ENCODE measurements around the gene RBSN.

The RBSN gene

DNA sequence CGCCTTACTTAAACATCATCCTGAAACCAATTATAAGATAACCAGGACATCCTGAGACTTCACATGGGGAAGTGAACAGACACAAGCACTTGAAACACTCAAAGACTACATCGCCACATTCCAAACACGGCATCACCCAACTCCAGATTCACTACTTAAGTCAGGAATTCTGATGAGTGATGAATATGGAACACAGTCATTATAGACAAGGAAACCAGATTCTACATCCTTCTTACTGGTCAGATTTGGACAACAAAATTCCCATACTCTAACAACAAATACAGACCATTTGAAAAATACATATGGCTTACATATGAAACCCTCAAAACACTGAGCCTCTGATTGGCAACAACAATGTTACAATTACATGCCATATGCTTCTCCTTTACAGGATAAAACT lies 13.1 kb upstream of the RBSN start:
- H3K27me3 Mint-ChIP-seq: peaks cover 5% of the 10 kb centered on the region
- H3K9me3 Mint-ChIP-seq: no peaks in the 10 kb centered on the region
- no peak overlapping the region for H3K27ac Mint-ChIP-seq
- H3K4me1 Mint-ChIP-seq: peaks cover 8% of the 10 kb centered on the region
- DNase-seq (ENCODE audit: low spot score in 2 of 2) (no peak), ATAC-seq (ENCODE audit: low read depth) (no peak)
- no peaks in the 10 kb centered on the region for H3K36me3 Mint-ChIP-seq
- H3K4me3 Mint-ChIP-seq: no peak overlapping the region

DNA sequence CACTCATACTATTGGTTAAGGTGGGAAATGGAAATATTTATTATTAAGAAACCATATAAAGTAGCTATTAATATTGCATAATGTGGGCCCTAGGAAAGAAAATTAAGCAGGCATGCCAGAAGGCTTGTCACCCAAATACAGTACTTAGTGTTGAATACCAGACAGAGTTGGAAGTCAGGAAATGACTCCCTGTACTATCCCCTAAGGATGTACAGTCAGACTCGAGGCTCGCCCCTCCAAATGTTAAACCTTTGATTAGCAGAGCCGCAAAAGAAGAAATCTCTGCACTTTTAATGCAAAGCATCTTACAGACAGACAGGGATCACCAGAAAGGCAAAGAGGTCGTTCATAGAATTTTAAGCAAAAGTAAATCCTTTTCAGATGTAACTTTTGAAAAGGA lies 11.3 kb upstream of the RBSN start:
- no peaks in the 10 kb centered on the region for H3K36me3 Mint-ChIP-seq
- H3K9me3 Mint-ChIP-seq: no peaks in the 10 kb centered on the region
- no peak overlapping the region for H3K4me3 Mint-ChIP-seq
- DNase-seq (ENCODE audit: low spot score in 2 of 2) (no peak), ATAC-seq (ENCODE audit: low read depth) (no peak)
- H3K27me3 Mint-ChIP-seq: peaks cover 5% of the 10 kb centered on the region
- H3K4me1 Mint-ChIP-seq: peaks cover 8% of the 10 kb centered on the region
- H3K27ac Mint-ChIP-seq: no peak overlapping the region

DNA sequence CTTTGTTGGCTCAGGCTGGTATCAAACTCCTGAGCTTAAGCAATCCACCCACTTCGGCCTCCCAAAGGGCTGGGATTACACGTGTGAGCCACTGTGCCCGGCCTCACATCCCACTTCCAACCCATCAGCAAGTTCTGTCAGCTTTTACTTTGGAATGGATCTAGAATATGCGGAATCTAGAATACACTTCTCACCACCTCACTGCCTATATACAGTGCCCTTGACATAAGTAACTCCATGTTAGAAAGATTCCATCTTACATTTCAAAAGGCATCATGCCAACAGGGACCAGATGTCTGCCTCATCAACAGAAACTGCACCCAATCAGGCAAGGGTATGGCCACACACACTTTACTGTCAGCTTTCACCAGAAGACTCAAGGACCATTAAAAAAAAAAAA lies 9.9 kb upstream of the RBSN start:
- Mint-ChIP-seq H3K36me3 (no peaks in the 10 kb centered on the region), H3K4me3 (no peak overlapping the region), H3K9me3 (no peaks in the 10 kb centered on the region), H3K4me1 (peaks cover 8% of the 10 kb centered on the region), H3K27me3 (peaks cover 5% of the 10 kb centered on the region), H3K27ac (no peak overlapping the region)
- DNase-seq (ENCODE audit: low spot score in 2 of 2) (no peak), ATAC-seq (ENCODE audit: low read depth) (no peak)

DNA sequence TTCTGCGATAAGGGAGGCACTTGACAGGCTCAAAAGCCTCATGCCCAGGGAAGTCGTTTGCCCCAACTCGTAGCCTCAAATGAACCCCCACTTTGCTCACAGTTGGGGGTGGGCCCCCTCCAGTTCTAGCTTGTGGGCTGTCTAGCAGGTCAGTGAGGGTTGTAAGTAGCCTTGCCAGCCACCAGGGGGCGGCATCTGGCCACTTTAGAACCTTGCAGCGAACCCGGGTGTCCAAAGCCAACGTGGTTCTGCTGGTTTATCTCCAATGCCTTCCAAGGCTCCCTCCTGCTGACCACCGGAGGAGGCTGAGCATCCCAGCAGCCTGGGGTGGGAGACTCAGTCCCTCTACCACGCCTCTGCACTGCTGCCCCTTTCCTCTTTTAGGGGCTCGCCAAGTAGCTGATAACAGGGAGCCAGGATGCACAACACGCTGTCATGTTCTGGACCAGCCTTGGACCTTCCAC lies 9.2 kb upstream of the RBSN start:
- H3K4me1 Mint-ChIP-seq: peaks cover 8% of the 10 kb centered on the region
- ATAC-seq (ENCODE audit: low read depth) (peak; percentile 90), DNase-seq (ENCODE audit: low spot score in 2 of 2) (peak; percentile 71 to 75)
- H3K4me3 Mint-ChIP-seq: no peak overlapping the region
- no peak overlapping the region for H3K27ac Mint-ChIP-seq
- no peaks in the 10 kb centered on the region for H3K9me3 Mint-ChIP-seq
- no peaks in the 10 kb centered on the region for H3K36me3 Mint-ChIP-seq
- H3K27me3 Mint-ChIP-seq: peaks cover 5% of the 10 kb centered on the region

DNA sequence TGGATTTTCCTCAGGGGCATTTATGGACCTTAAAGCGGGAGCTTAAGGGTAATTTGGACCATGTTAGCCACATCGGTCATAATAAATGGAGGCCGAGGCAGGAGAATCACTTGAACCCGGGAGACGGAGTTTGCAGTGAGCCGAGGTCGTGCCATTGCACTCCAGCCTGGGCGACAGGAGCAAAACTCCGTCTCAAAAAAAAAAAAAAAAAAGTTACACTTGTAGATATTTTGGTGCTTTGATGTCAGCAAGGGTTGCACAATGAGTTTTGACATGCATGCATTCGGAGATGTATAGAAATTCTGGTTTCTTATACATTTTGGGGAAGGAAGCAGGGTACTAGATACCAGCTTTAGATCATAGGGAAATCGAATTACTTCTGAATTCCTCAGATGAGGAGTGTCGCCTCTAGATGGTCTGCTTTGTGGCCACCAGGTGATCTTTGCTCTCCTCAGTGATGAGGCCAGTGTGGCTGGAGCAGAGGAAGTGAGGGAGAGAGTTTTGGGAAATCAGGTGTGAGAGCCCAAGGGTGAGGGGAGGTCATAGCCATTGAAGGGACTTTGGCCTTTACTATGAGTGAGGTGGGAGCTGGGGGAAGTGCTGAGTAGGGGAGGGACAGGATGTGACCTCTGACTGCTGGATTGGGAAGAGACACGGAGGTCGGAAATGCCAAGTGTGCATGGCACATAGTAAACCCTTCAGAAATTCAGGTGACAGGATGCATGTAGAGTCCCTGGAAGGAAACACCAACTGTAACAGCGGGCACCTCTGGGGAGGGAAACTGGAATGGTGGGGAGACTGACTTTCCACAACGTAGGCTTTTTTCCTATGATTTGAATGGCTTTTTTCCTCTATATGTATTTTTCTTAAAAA lies 8.4 kb upstream of the RBSN start:
- H3K4me3 Mint-ChIP-seq: no peak overlapping the region
- H3K9me3 Mint-ChIP-seq: no peaks in the 10 kb centered on the region
- no peak overlapping the region for H3K27ac Mint-ChIP-seq
- peaks cover 8% of the 10 kb centered on the region for H3K4me1 Mint-ChIP-seq
- ATAC-seq (ENCODE audit: low read depth) (no peak), DNase-seq (ENCODE audit: low spot score in 2 of 2) (no peak)
- peaks cover 5% of the 10 kb centered on the region for H3K27me3 Mint-ChIP-seq
- H3K36me3 Mint-ChIP-seq: no peaks in the 10 kb centered on the region

DNA sequence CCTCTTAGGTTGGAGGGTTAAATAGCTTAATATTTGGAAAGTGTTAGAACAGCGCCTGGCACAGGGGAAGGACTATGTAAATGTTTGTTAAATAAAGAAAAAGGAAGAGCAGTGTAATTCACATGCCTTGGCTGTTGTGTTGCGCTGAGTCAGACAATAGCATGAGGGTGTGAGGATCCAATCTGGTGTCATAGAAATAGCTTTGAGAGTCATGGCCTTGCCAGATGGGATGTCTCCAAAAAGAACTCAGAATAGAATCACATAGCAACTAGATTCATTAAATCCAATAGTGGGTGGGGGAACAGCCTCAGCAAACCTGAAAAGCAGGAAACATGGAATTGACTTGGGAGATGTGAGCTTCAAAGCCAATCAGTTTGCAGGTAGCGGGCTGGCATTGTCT lies 3.9 kb upstream of the RBSN start:
- H3K9me3 Mint-ChIP-seq: no peaks in the 10 kb centered on the region
- no peaks in the 10 kb centered on the region for H3K36me3 Mint-ChIP-seq

DNA sequence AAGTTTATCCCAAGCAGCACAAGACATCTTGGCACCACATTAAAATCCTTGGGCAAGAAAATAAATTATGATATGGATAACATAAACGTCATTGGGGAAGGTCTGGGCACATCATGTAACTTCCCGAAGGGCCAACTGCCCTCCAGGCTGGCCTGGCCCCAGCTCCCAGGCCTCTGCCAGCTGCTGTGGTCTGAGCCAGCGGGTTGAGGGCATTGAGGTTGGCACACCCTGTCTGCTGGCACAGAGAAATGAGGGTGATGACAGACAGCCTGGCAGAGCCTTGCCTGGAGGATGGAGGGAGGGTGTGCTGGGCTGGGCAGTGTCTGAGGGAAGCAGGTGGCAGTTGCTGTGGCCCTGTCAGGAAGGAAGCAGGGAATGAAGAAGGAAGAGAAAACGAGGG lies 3.3 kb upstream of the RBSN start:
- DNase-seq (ENCODE audit: low spot score in 2 of 2) (no peak), ATAC-seq (ENCODE audit: low read depth) (no peak)
- H3K36me3 Mint-ChIP-seq: no peaks in the 10 kb centered on the region
- H3K4me3 Mint-ChIP-seq: no peak overlapping the region
- H3K27ac Mint-ChIP-seq: no peak overlapping the region
- H3K4me1 Mint-ChIP-seq: peaks cover 11% of the 10 kb centered on the region
- H3K27me3 Mint-ChIP-seq: peaks cover 1% of the 10 kb centered on the region
- no peaks in the 10 kb centered on the region for H3K9me3 Mint-ChIP-seq

More for the DNA sequence above, 3.9 kb upstream of the RBSN start:
- Mint-ChIP-seq H3K27ac (no peak overlapping the region), H3K4me1 (peaks cover 12% of the 10 kb centered on the region), H3K27me3 (peaks cover 5% of the 10 kb centered on the region), H3K4me3 (no peak overlapping the region)
- ATAC-seq (ENCODE audit: low read depth): no peak
- no peak for DNase-seq (ENCODE audit: low spot score in 2 of 2)

DNA sequence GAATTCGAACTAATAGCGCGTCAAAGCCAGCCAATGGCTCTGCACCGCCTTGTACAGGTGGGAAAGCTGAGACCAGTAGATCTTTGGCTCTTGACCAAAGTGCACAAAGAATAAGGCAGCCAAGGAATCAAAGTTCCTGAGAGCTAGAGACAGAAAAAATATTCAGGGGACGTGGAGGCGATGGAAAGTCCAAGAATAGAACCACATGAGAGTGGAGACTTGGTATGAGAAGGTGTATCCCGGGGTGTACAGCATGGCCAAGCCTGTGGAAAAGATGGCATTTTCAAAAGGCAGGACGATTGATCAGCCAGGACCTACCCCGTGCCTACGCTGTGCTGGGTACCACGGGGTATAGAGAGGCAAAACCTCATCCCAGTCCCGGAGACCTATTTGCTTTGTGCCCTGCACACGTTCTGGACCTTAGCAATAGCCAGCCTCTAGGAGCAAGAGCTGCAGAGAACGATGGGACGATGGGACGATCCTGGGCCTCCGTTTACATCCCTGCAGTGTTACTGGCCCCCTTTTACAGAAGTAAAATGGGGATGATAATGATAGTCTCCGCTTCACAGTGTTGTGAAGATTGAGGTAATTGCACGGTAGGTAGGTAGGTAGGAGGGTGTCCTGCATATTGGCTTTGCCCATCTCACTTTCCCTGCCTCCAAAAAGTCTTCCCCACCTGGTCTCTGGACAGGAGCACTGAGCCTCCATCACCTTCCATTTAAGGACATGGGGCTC lies 583 bp upstream of the RBSN start:
- no peak for ATAC-seq (ENCODE audit: low read depth)
- Mint-ChIP-seq H3K27ac (peak overlapping the region; percentile 95), H3K36me3 (peaks cover 5% of the 10 kb centered on the region), H3K9me3 (no peaks in the 10 kb centered on the region), H3K27me3 (no peaks in the 10 kb centered on the region), H3K4me1 (peaks cover 11% of the 10 kb centered on the region), H3K4me3 (peak overlapping the region; percentile 95)
- no peak for DNase-seq (ENCODE audit: low spot score in 2 of 2)

DNA sequence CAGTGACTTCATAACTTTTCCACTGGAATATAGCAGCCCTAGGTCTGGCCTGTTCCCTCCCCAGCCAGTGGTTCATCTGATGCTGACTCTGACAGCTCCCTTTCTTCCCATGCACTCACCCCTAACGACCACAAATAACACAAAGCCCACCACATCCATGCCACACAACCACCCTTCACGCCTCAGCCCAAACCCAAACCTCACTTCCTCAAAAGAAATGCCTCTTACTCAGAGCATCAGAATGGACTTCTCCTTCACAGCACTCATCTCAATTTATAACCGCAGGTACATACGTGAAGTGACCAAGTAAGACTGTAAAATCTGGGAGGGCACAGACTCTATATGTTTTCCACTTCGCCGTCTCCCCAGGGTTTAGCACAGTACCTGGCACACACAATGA lies 1.1 kb downstream of the RBSN start:
- peak; percentile 11 for ATAC-seq (ENCODE audit: low read depth)

DNA sequence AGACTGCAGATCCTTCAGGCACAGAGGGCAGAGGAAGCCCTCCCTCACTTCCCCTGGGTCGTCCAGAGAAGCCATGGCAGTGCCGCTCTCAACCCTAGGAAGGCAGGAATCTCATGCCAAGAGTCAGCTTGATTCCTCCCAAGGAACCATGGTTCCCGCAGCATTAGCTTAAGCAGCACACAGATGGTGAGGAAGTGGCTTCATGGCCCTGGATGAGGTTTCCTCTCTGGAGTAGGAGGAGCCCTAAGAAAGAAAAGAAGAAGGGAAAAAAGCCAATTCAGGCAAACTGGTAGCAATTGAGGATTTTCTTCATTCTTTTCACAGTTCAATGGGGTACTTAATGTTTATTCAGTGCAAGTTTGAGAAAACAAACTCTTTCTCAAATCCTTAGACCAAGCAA lies 2.9 kb downstream of the RBSN start:
- DNase-seq (ENCODE audit: low spot score in 2 of 2) (no peak), ATAC-seq (ENCODE audit: low read depth) (no peak)
- Mint-ChIP-seq H3K4me1 (peaks cover 11% of the 10 kb centered on the region), H3K27ac (no peak overlapping the region), H3K4me3 (no peak overlapping the region), H3K36me3 (peaks cover 8% of the 10 kb centered on the region), H3K9me3 (no peaks in the 10 kb centered on the region), H3K27me3 (no peaks in the 10 kb centered on the region)

More for the DNA sequence above, 1.1 kb downstream of the RBSN start:
- H3K36me3 Mint-ChIP-seq: peaks cover 5% of the 10 kb centered on the region
- peak overlapping the region; percentile 95 for H3K4me3 Mint-ChIP-seq
- H3K9me3 Mint-ChIP-seq: no peaks in the 10 kb centered on the region
- DNase-seq (ENCODE audit: low spot score in 2 of 2): peak; percentile 27 to 37
- H3K4me1 Mint-ChIP-seq: peaks cover 11% of the 10 kb centered on the region
- no peaks in the 10 kb centered on the region for H3K27me3 Mint-ChIP-seq
- H3K27ac Mint-ChIP-seq: peak overlapping the region; percentile 95

DNA sequence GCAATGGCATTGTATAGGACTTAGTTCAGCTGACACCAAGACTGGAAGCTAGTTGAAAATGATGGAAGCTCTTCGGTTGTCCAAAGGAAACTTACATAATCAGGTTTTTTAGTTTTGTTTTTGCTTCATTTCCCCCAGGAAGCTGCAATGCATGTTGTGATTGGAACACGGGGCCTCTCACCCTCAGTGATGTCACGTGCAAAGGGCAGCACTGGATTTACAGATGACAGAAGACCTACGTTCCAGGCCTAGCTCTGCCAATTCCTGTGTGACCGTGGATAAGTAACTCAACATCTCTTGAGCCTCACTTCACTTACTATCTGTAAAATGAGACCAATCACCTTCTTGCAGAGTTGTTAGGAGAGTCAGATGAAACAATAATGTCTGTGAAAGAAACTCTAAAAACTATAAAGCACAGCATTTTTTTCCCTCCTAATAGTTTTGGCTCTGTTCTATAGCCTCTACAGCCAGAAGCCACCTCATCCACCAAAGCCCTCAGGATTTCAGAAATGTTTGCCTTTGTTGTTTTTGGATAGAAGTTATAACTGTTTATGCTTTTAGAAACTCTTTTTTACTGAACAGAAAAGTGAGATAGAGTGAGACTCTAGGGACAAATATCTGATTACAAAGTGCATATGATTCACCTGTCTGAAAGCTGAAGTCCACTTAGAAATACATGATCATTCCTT lies 4.6 kb downstream of the RBSN start:
- ATAC-seq (ENCODE audit: low read depth) (no peak), DNase-seq (ENCODE audit: low spot score in 2 of 2) (no peak)
- no peak overlapping the region for H3K4me3 Mint-ChIP-seq
- H3K27ac Mint-ChIP-seq: no peak overlapping the region
- H3K27me3 Mint-ChIP-seq: no peaks in the 10 kb centered on the region
- peaks cover 11% of the 10 kb centered on the region for H3K4me1 Mint-ChIP-seq
- peaks cover 15% of the 10 kb centered on the region for H3K36me3 Mint-ChIP-seq
- H3K9me3 Mint-ChIP-seq: no peaks in the 10 kb centered on the region

DNA sequence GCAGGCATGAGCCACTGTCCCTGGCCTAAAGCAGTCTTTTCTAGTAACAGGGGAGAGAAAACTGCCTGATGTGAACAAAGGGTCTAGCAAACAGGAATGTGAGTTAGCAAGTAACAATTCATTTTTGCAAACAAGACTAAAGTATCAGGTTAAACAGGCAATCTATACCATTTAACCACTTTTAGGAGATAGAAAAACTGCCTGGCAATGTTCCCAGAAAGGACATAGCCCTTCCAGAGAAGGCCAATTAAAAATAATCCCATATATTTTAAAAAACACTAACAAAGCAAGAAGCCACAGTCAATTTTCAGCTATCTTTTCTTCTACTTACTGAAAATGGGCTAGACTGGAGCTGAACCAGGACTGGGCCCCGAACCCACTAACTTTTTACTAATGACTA lies 6.3 kb downstream of the RBSN start:
- Mint-ChIP-seq H3K27ac (no peak overlapping the region), H3K9me3 (no peaks in the 10 kb centered on the region), H3K36me3 (peaks cover 17% of the 10 kb centered on the region), H3K27me3 (no peaks in the 10 kb centered on the region), H3K4me3 (no peak overlapping the region), H3K4me1 (peaks cover under 1% of the 10 kb centered on the region)
- DNase-seq (ENCODE audit: low spot score in 2 of 2): no peak
- ATAC-seq (ENCODE audit: low read depth): no peak

DNA sequence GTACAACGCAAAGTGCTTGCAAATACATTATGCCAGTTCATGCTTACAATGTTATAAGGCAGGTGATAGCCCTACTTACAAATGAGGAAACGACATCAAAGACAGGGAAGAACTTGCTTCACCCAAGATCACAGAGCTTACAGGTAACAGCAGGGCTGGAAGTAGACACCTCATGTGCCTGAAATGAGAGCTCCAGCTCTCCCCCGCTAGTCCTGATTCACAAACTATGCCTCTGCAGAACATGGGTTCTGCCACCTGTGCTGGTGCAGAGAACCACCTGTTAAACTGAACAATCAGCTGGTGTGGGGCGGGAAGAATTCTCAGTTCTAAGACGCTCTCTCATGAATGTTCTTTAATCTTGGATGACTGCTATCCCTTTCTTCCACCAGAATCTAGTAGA lies 7.4 kb downstream of the RBSN start:
- H3K27me3 Mint-ChIP-seq: no peaks in the 10 kb centered on the region
- no peaks in the 10 kb centered on the region for H3K4me1 Mint-ChIP-seq
- H3K9me3 Mint-ChIP-seq: no peaks in the 10 kb centered on the region
- ATAC-seq (ENCODE audit: low read depth) (no peak), DNase-seq (ENCODE audit: low spot score in 2 of 2) (no peak)
- no peak overlapping the region for H3K27ac Mint-ChIP-seq
- peaks cover 17% of the 10 kb centered on the region for H3K36me3 Mint-ChIP-seq
- H3K4me3 Mint-ChIP-seq: no peak overlapping the region

DNA sequence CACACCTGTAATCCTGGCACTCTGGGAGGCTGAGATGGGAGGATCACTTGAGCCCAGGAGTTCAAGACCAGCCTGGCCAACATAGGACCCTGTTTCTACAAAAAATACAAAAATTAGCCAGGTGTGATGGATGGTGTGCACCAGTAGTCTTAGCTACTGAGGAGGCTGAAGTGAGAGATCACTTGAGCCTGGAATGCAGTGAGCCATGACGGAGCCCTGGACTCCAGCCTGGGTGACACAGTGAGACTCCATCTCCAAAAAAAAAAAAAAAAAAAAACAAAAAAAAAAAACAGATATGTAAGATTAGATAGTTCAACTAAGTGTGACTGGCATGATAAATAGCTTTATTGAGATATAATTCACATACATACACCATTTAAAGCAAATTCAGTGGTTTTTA lies 9.7 kb downstream of the RBSN start:
- Mint-ChIP-seq H3K27me3 (no peaks in the 10 kb centered on the region), H3K4me3 (no peak overlapping the region), H3K27ac (no peak overlapping the region), H3K4me1 (no peaks in the 10 kb centered on the region), H3K36me3 (peaks cover 24% of the 10 kb centered on the region), H3K9me3 (no peaks in the 10 kb centered on the region)
- ATAC-seq (ENCODE audit: low read depth) (no peak), DNase-seq (ENCODE audit: low spot score in 2 of 2) (no peak)

Measured in memory B cell (primary cell).